Mesendoderm (in vitro differentiated cells): ENCODE measurements around the gene ENTREP1.

Experiments
- DNase-seq: peaks from one replicate; pipeline ENCODE4 v3.0.0; 2013
- H2AK5ac ChIP-seq: 2 replicates; pipeline ENCODE4 v1.6.1; 2013; ENCODE audit warnings: low read length, inconsistent platforms
- H2BK120ac ChIP-seq: 2 replicates; pipeline ENCODE4 v1.6.1; 2013; ENCODE audit warnings: low read depth, mild to moderate bottlenecking, low read length, moderate library complexity, mixed read lengths
- H2BK15ac ChIP-seq: replicated peaks from 2 replicates; pipeline ENCODE4 v1.6.1; 2013; ENCODE audit warnings: low read depth, mild to moderate bottlenecking, moderate library complexity
- H2BK5ac ChIP-seq: 2 replicates; pipeline ENCODE4 v1.6.1; 2013; ENCODE audit warnings: low read length, inconsistent platforms
- H3K18ac ChIP-seq: 2 replicates; pipeline ENCODE4 v1.6.1; 2013; ENCODE audit warnings: mild to moderate bottlenecking, low read length, mixed read lengths
- H3K23ac ChIP-seq: one replicate; pipeline ENCODE4 v1.6.1; 2013; ENCODE audit warnings: low read length
- H3K27ac ChIP-seq: 2 replicates; pipeline ENCODE4 v1.5.1; 2013; ENCODE audit warnings: low read depth, mild to moderate bottlenecking, inconsistent platforms, low read length, moderate library complexity
- H3K27me3 ChIP-seq: 2 replicates; pipeline ENCODE4 v1.6.1; 2013; ENCODE audit warnings: low read length, control low read depth, mild to moderate bottlenecking, inconsistent platforms; ENCODE audit not compliant: insufficient read depth, poor library complexity
- H3K36me3 ChIP-seq: 2 replicates; pipeline ENCODE4 v1.6.1; 2013; ENCODE audit warnings: low read length, inconsistent platforms; ENCODE audit not compliant: control insufficient read depth, insufficient read depth
- H3K4ac ChIP-seq: one replicate; pipeline ENCODE4 v1.6.1; 2013; ENCODE audit warnings: low read depth, mild to moderate bottlenecking, low read length, moderate library complexity
- H3K4me1 ChIP-seq: 2 replicates; pipeline ENCODE4 v1.6.1; 2013; ENCODE audit warnings: low read depth, low read length, inconsistent platforms; ENCODE audit not compliant: control insufficient read depth
- H3K4me2 ChIP-seq: 2 replicates; pipeline ENCODE4 v1.6.1; 2013; ENCODE audit warnings: low read length
- H3K4me3 ChIP-seq: 2 replicates; pipeline ENCODE4 v1.5.1; 2013; ENCODE audit warnings: mild to moderate bottlenecking, low read length
- H3K56ac ChIP-seq: one replicate; pipeline ENCODE4 v1.6.1; 2013; ENCODE audit warnings: low read length
- H3K79me1 ChIP-seq: 2 replicates; pipeline ENCODE4 v1.6.1; 2013; ENCODE audit warnings: low read length, inconsistent platforms
- H3K79me2 ChIP-seq: 2 replicates; pipeline ENCODE4 v1.6.1; 2013; ENCODE audit warnings: mild to moderate bottlenecking, low read length; ENCODE audit not compliant: control insufficient read depth, insufficient read depth
- H3K9ac ChIP-seq: 2 replicates; pipeline ENCODE4 v1.6.1; 2013; ENCODE audit warnings: low read length, inconsistent platforms
- H4K5ac ChIP-seq: one replicate; pipeline ENCODE4 v1.6.1; 2013; ENCODE audit warnings: low read length
- H4K8ac ChIP-seq: one replicate; pipeline ENCODE4 v1.6.1; 2013; ENCODE audit warnings: low read depth, mild to moderate bottlenecking, control low read depth, low read length, moderate library complexity
- WGBS: extraction: QIAGEN DNeasy Blood & Tissue Kit; methylation state at CpG from one replicate; pipeline ENCODE4 v1.1.7; 2013; ENCODE audit warnings: low lambda C conversion rate, missing lambda C conversion rate; ENCODE audit not compliant: insufficient coverage; ENCODE audit errors: extremely low coverage; 5-methylcytosine and 5-hydroxymethylcytosine counted together

ENTREP1 gene

GRCh38 chr9:69292078-69292477 is 32.9 kb upstream of the ENTREP1 start:
- Histone ChIP-seq H3K4me3 (no peak overlapping the region), H3K4me2 (no peak overlapping the region), H2AK5ac (no peak overlapping the region), H3K79me1 (no peaks in the 10 kb centered on the region), H2BK15ac (no peak overlapping the region), H2BK5ac (no peak overlapping the region), H3K18ac (no peak overlapping the region), H3K56ac (no peak overlapping the region), H4K5ac (no peak overlapping the region), H3K27ac (no peak overlapping the region), H3K9ac (no peak overlapping the region), H3K36me3 (no peaks in the 10 kb centered on the region), H3K27me3 (no peaks in the 10 kb centered on the region), H3K23ac (no peak overlapping the region), H3K79me2 (no peaks in the 10 kb centered on the region), H3K4ac (no peak overlapping the region), H4K8ac (no peak overlapping the region), H2BK120ac (no peak overlapping the region), H3K4me1 (peaks cover 4% of the 10 kb centered on the region)
- DNase-seq: no peak
- WGBS: no CpG with 5 or more reads among the region's 3 CpGs

GRCh38 chr9:69293156-69293555 is 31.9 kb upstream of the ENTREP1 start:
- H3K23ac ChIP-seq: no peak overlapping the region
- H3K79me2 ChIP-seq: no peaks in the 10 kb centered on the region
- DNase-seq: no peak
- no peaks in the 10 kb centered on the region for H3K36me3 ChIP-seq
- H3K27ac ChIP-seq: no peak overlapping the region
- no peak overlapping the region for H3K18ac ChIP-seq
- H2BK120ac ChIP-seq: no peak overlapping the region
- no CpG with 5 or more reads among the region's 1 CpG for WGBS
- no peak overlapping the region for H4K8ac ChIP-seq
- no peak overlapping the region for H2BK15ac ChIP-seq
- H3K79me1 ChIP-seq: no peaks in the 10 kb centered on the region
- no peak overlapping the region for H3K4ac ChIP-seq
- no peak overlapping the region for H2AK5ac ChIP-seq
- no peak overlapping the region for H3K56ac ChIP-seq
- no peak overlapping the region for H2BK5ac ChIP-seq
- H4K5ac ChIP-seq: no peak overlapping the region
- peaks cover 7% of the 10 kb centered on the region for H3K4me1 ChIP-seq
- no peaks in the 10 kb centered on the region for H3K27me3 ChIP-seq
- H3K9ac ChIP-seq: no peak overlapping the region
- no peak overlapping the region for H3K4me3 ChIP-seq
- H3K4me2 ChIP-seq: no peak overlapping the region

GRCh38 chr9:69295872-69296552 is 29.0 kb upstream of the ENTREP1 start:
- no peak overlapping the region for H4K8ac ChIP-seq
- H3K18ac ChIP-seq: no peak overlapping the region
- DNase-seq: no peak
- WGBS: no CpG with 5 or more reads among the region's 9 CpGs
- H3K56ac ChIP-seq: peak overlapping the region; percentile 40
- H3K23ac ChIP-seq: no peak overlapping the region
- no peak overlapping the region for H3K4me3 ChIP-seq
- H4K5ac ChIP-seq: no peak overlapping the region
- H2BK15ac ChIP-seq: no peak overlapping the region
- H2AK5ac ChIP-seq: no peak overlapping the region
- no peaks in the 10 kb centered on the region for H3K36me3 ChIP-seq
- peaks cover 7% of the 10 kb centered on the region for H3K4me1 ChIP-seq
- no peaks in the 10 kb centered on the region for H3K79me1 ChIP-seq
- H2BK120ac ChIP-seq: no peak overlapping the region
- no peak overlapping the region for H3K27ac ChIP-seq
- no peaks in the 10 kb centered on the region for H3K79me2 ChIP-seq
- H3K4me2 ChIP-seq: no peak overlapping the region
- H3K4ac ChIP-seq: no peak overlapping the region
- no peaks in the 10 kb centered on the region for H3K27me3 ChIP-seq
- peak overlapping the region; percentile 58 for H2BK5ac ChIP-seq
- H3K9ac ChIP-seq: no peak overlapping the region

GRCh38 chr9:69297300-69297980 is 27.6 kb upstream of the ENTREP1 start:
- H2AK5ac ChIP-seq: no peak overlapping the region
- H3K56ac ChIP-seq: peak overlapping the region; percentile 66
- no peak overlapping the region for H2BK15ac ChIP-seq
- H3K27me3 ChIP-seq: no peaks in the 10 kb centered on the region
- peak overlapping the region; percentile 12 for H3K4me2 ChIP-seq
- H3K79me1 ChIP-seq: no peaks in the 10 kb centered on the region
- H3K27ac ChIP-seq: no peak overlapping the region
- H3K9ac ChIP-seq: no peak overlapping the region
- H2BK120ac ChIP-seq: peak overlapping the region; percentile 89
- H3K4me3 ChIP-seq: no peak overlapping the region
- H3K36me3 ChIP-seq: no peaks in the 10 kb centered on the region
- no peaks in the 10 kb centered on the region for H3K79me2 ChIP-seq
- no peak overlapping the region for H3K23ac ChIP-seq
- no peak overlapping the region for H4K5ac ChIP-seq
- no peak overlapping the region for H3K4ac ChIP-seq
- H2BK5ac ChIP-seq: peak overlapping the region; percentile 42
- peak; percentile 48 for DNase-seq
- WGBS: no CpG with 5 or more reads among the region's 11 CpGs
- no peak overlapping the region for H4K8ac ChIP-seq
- peak overlapping the region; percentile 31 for H3K18ac ChIP-seq
- H3K4me1 ChIP-seq: peaks cover 7% of the 10 kb centered on the region

- no peak overlapping the region for H3K18ac ChIP-seq
- H2BK5ac ChIP-seq: no peak overlapping the region
- H2BK120ac ChIP-seq: no peak overlapping the region
- H3K27me3 ChIP-seq: no peaks in the 10 kb centered on the region
- H3K56ac ChIP-seq: no peak overlapping the region
- H3K4me3 ChIP-seq: no peak overlapping the region
- H3K79me2 ChIP-seq: no peaks in the 10 kb centered on the region
- no peak overlapping the region for H3K4me2 ChIP-seq
- H3K79me1 ChIP-seq: no peaks in the 10 kb centered on the region
- no peak overlapping the region for H2AK5ac ChIP-seq
- H4K5ac ChIP-seq: no peak overlapping the region
- H4K8ac ChIP-seq: no peak overlapping the region
- no peak overlapping the region for H3K23ac ChIP-seq
- H3K36me3 ChIP-seq: no peaks in the 10 kb centered on the region
- no peak overlapping the region for H2BK15ac ChIP-seq
- no peak overlapping the region for H3K27ac ChIP-seq
- no peak overlapping the region for H3K9ac ChIP-seq
- H3K4ac ChIP-seq: no peak overlapping the region
- H3K4me1 ChIP-seq: peaks cover 7% of the 10 kb centered on the region
- no CpG with 5 or more reads among the region's 1 CpG for WGBS
- DNase-seq: no peak
Measured at GRCh38 chr9:69299315-69299714, 25.7 kb upstream of the ENTREP1 start.
